M059J (cell line): ENCODE data around the gene FBXO48. TPM values are rescaled to one million over a fixed set of nuclear protein-coding genes. Genes with fewer than 3 reads are reported as not detected.

ENCODE experiments used
- DNase-seq: peaks from one replicate; pipeline ENCODE4 v3.0.0-alpha.2; 2012; ENCODE audit warnings: low read depth
- total RNA-seq: library from RNA; depleted of rRNA; stranded (reverse); fragments of >200 nt; shearing (Covaris generic); gene quantifications from 2 replicates; pipeline ENCODE4 v1.2.3, GENCODE V29; 2014; rRNA removed

Gene FBXO48, protein sequence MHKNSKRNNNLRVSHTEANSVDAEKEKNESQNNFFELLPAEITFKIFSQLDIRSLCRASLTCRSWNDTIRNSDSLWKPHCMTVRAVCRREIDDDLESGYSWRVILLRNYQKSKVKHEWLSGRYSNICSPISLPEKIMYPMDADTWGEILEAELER
- 0.91 and 1.5 TPM in 2 replicates for total RNA-seq

GRCh38 chr2:68467077-68467960, at the start of gene FBXO48, which contains the start of gene APLF:
Gene FBXO48, minus strand, starts transcription at chr2:68467294. Its CDS starts 2,149 bp downstream, at chr2:68465145.
Gene APLF, plus strand, starts transcription at chr2:68467585. Its CDS starts 147 bp downstream, at chr2:68467732.
- peak; percentile 99 for DNase-seq

GRCh38 chr2:68516051-68516955, 49.2 kb upstream of the FBXO48 start:
- DNase-seq, result no peak

DNA sequence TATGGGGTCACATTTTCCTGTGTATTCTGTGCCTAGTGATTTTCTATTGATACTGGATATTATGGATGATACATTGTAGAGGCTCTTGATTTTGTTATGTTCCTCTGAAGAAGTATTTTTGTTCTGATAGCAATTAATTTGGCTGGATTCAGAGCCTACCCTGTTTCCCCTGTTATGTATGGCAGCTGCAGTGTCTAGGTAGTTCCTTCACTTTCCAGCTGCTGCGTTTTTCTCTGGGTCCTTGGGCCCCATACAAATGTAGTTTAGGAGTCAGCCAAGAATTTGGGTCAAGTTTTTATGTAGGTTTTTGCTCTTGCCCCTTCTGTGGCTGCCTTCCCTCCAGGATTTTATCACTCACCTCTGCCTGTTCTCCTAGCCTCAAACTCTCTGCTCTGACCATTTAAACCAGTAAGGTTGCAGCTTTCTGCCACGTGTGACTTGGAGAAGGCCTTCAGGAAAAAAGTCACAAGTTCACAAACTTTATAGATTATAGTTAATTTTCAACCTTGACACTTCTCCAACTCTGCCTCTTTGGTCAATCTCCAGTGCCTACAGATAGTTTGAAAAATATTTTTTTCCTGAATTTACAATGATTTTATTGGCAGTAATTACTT, 47.3 kb upstream of the FBXO48 start:
- no peak for DNase-seq

DNA sequence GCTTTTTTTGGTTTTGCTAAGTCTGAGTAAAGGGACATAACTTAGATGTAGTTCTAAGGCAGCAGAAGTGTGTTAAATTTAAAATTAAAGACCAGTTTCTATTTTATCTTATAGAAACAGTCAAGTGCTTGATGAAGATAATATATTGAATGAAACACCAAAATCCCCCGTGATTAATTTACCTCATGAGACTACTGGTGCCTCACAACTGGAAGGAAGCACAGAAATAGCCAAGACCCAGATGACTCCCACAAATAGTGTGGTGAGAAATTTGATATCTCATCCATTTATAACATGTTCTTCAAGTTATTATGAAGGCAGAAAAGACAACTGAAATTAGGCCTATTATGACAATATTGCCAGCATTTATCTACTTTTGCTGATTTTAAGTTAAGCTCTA, 45.9 kb upstream of the FBXO48 start:
- DNase-seq, result no peak

GRCh38 chr2:68512326-68512725, 45.2 kb upstream of the FBXO48 start:
- no peak for DNase-seq

DNA sequence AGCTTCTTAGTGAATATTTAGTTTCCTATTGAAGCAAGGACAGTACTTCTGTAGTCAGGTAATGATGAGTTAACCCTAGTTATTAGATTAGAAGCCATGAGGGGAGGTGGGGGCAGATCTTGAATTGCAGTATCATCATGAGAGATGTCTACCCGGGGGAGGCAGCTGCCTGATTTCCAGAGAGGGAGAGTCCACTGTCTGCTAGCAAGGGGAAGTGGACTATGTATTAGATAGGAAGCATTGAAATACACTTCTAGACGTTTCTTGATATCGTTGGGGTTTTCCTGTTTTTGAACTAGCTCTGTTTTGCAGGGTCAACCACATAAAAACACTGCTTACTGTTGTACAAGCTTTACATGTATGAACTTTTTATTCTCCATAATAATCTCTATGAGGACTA, 39.1 kb upstream of the FBXO48 start:
- no peak for DNase-seq

- DNase-seq, result no peak
Observed at GRCh38 chr2:68505603-68506159, 38.6 kb upstream of the FBXO48 start.

DNA sequence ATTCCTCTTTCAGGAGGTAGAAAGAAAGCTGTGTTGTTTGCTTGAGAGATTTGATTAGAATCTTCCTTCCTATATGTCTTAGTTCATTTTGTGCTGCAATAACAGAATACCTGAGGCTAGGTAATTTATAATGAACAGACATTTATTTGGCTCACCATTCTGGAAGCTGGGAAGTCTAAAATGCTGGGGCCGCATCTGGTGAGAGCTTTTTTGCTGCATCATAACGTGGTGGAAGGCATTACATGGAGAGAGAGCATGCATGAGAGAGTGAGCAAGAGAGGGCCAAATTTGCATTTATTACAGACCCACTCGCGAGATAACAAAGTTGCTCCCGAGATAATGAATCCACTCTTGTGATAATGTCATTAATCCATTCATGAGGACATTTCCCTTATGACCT, 34.7 kb upstream of the FBXO48 start:
- DNase-seq, result no peak

- DNase-seq, result no peak
Observed at GRCh38 chr2:68500649-68501048, 33.6 kb upstream of the FBXO48 start.

DNA sequence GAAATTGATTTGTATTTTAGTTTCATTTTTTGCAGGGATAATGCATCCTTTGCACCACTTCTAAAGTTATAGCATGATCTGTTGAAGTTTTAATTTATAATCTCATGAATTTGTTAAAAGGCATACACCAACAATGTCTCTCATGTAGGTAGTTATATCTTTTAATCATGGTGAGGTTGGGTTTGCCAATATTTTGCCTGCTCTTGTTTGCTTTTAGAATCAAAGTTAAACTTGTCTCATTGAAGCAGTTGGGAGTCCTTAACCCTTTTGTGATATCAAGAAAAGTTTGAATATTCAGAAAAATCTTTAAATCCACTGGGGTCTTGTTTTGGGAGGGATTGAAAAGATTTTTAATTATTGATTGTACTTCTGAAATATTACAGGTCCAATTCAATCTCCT, 32.0 kb upstream of the FBXO48 start:
- DNase-seq, result no peak

- no peak for DNase-seq
Observed at GRCh38 chr2:68491582-68491981, 24.5 kb upstream of the FBXO48 start.

GRCh38 chr2:68489282-68489681, 22.2 kb upstream of the FBXO48 start:
- DNase-seq, result no peak

DNA sequence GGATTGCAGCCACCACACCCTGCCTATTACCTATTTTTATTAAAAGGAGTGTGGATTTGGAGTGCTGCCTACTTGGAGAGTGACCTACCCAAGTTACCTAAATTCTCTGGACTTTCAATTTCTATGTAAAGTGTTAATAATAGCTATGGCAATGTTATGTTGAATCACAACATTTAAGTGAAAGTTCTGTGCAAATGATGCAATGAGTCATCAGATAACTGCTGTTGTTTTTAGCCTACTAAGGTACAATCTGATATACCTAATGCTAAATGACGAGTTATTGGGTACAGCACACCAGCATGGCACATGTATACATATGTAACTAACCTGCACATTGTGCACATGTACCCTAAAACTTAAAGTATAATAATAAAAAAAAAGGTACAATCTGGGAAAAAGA, 21.5 kb upstream of the FBXO48 start:
- peak; percentile 22 for DNase-seq

DNA sequence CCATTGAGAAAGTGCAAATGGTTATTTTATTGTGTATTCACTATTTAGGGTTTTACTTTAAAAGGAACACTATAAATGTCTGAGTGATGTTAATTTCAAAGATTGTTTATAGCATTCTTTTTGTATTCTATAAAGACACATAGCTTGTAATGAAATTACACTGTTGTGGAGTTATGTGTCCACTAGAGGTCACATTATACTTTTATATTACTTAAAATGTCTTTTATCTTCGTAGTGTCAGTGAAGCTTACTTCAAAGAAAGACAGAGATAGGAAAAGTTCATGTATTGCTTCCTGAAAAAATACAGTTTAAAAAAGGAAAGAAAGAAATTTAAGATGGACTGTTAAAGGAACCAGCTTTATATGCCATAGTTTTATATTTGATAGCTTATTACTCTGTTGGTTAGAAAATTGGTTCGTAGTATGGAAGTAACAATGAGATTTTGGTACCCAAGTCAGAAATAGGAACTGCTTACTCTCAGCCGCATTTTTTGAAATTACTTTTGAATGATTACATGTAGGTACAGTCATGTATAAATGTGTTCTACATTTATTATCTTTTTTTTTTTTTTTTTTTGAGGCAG, 20.8 kb upstream of the FBXO48 start:
- peak; percentile 35 for DNase-seq

GRCh38 chr2:68483011-68483410, 15.9 kb upstream of the FBXO48 start:
- no peak for DNase-seq

DNA sequence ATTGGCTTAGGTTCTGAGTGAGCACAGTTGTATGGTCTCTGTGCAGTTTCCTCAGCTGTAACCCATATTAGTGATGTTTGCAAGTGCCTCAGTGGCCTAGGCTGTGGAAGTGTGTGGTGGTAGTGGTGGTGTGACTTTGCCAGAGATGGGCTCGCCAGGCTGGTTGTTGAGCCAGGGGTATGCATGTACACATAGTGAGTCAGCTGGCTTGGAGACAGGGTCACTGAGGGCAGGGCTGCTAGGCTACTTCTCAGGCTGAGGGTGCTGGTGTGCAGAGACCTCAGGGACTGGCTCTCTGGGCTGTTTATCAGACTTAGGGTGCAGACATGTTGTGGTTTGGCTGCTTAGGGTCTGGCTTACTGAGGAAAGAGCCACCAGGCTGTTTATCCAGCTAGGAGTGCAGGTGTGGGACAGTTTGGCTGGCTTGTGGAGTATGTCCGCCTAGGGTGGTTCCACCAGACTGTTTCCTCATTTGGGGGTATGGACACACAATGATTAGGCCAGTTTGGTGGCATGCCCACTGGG, 15.3 kb upstream of the FBXO48 start:
- no peak for DNase-seq

DNA sequence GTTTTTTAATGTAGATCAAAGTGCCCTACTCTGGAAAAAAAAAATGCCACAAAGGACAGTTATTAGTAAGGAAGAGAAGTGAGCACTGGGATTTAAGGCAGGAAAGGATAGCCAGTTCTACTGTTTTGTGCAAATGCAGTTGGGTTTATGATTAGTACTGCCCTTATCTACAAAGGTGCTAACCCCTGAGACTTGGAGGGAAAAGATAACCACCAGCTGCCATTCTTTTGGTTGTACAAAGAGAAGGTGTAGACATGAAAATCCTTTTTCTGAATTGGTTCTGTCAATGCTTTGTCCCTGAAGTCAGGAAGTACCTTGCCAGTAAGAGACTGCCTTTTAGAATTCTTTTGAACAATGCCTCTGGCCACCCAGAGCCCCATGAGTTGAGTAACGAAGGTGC, 11.6 kb upstream of the FBXO48 start:
- DNase-seq, result no peak

GRCh38 chr2:68476454-68476853, 9.4 kb upstream of the FBXO48 start:
- DNase-seq, result no peak

GRCh38 chr2:68475576-68475975, 8.5 kb upstream of the FBXO48 start:
- DNase-seq, result no peak

- DNase-seq, result no peak
Observed at GRCh38 chr2:68475110-68475509, 8.0 kb upstream of the FBXO48 start.
